T-helper 2 cell (primary cell): ENCODE measurements around the gene HDAC6.
"Not testable (repeated sequence)": the region's sequence is repeated elsewhere in the genome, so short reads cannot be mapped to it uniquely, and the experiment has no call there.

Experiments
- DNase-seq, 5 experiments: peaks; one replicate each; pipeline versions ENCODE4 v3.0.0 to v3.0.0-alpha.2; 2012 to 2022

The HDAC6 gene

GRCh38 chrX:48789366-48790220 lies 12.3 kb upstream of the HDAC6 start:
- peak in 1 of 5 experiments; percentile 49 for DNase-seq

DNA sequence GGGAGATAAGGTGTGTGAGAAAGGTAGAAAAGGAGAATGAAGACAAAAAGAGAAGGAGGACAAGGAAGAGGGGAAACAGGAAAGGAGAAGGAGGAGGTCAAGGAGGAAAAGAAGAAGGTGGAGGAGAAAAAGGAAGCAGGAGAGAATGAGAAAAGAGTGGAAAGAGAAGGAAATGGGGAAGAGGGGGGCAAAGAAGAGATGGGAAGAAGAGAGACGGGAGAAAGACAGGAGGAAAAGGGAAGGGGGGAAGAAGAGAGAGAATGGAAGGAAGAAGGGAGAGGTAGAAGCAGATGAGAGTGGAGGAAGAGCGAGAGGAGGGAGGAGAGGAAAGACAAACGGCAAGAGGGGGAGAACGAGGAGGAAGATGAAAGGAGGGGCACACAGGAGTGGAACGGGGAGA lies 11.4 kb upstream of the HDAC6 start:
- DNase-seq, result no peak

GRCh38 chrX:48791063-48791820 lies 10.6 kb upstream of the HDAC6 start:
- no peak for DNase-seq

DNA sequence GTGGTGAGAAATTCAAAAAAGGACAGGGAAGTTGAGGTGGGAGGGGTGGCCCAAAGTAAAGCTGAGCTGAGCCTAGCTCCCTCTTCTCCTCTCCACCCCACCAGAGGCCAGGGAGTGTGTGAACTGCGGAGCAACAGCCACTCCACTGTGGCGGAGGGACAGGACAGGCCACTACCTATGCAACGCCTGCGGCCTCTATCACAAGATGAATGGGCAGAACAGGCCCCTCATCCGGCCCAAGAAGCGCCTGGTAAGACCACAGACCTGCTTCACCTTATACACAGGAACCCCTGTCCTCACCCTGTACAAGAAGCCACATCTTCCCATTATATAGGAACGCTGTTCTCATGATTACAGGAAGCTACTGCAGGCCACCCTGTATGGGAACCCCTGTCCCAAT lies 9.6 kb upstream of the HDAC6 start:
- no peak for DNase-seq

DNA sequence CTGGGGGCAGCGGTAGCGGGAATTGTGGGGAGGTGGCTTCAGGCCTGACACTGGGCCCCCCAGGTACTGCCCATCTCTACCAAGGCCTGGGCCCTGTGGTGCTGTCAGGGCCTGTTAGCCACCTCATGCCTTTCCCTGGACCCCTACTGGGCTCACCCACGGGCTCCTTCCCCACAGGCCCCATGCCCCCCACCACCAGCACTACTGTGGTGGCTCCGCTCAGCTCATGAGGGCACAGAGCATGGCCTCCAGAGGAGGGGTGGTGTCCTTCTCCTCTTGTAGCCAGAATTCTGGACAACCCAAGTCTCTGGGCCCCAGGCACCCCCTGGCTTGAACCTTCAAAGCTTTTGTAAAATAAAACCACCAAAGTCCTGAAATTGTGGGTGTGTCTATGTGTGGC lies 7.9 kb upstream of the HDAC6 start:
- no peak for DNase-seq

DNA sequence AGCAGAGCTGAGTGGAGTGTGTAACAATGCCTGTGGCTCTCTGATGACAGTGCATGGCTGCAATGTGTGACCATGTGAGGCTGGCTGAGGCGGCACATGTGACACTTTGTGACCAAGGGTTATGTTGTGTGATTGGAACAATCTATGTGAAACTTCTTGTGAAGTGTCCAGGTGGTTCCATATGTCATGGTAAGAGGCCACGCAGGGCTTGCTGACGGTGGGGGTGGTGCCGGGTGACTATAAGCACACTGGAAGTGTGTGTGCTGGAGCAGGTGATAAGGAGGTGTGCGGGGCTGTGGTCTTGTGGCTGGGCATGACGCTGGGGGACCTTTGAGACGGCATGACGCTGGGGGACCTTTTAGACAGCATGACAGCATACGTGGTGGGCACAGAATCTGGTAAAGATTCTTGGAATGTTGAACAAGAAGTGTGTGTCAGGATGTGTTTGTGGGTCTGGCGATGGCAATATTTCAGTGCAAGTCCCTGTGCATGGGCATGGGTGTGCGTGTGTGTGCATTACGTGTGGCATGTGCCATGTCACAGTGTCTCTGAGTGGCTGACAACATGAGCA lies 7.4 kb upstream of the HDAC6 start:
- DNase-seq, result no peak

DNA sequence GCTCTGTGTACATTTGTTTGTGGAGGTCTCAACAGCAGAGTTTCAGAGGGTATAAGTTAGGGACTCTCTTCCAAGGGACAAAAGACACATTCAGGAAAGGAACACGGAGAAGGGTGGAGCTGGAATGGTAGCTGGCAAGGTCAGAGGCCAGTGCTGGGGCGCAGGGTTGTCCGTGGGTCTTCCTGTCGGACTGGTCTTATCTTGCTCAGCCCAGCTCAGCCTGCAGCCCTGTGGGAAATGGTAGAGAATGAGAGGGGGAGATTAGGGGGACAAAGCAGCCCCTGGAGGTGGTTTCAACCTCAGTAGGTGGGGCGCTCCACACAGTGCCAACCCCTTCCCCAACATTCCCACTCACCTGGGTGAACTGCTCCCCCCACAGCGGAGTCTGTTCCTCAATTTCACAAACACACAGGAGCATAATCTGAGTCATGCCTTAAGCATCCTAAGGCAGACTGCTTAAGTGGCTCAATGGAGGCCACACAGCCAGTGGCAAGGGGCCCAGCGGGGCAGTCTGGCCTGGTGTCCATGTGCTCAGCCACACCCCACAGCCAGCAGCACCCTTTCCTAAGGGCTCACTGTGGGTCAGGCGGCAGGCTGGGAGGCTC lies 6.9 kb upstream of the HDAC6 start:
- no peak for DNase-seq

- DNase-seq, result no peak
These were observed 3.5 kb upstream of the HDAC6 start for GRCh38 chrX:48798318-48798717.

- peak in 1 of 5 experiments; percentile 6 for DNase-seq
These were observed 1.1 kb upstream of the HDAC6 start for GRCh38 chrX:48800574-48801279.

- peak in 4 of 5 experiments; percentile 27 to 78 (median 50) for DNase-seq
These were observed 430 bp downstream of the HDAC6 start for GRCh38 chrX:48802089-48802904.

- DNase-seq, result no peak
These were observed 986 bp downstream of the HDAC6 start for GRCh38 chrX:48802905-48803200.

DNA sequence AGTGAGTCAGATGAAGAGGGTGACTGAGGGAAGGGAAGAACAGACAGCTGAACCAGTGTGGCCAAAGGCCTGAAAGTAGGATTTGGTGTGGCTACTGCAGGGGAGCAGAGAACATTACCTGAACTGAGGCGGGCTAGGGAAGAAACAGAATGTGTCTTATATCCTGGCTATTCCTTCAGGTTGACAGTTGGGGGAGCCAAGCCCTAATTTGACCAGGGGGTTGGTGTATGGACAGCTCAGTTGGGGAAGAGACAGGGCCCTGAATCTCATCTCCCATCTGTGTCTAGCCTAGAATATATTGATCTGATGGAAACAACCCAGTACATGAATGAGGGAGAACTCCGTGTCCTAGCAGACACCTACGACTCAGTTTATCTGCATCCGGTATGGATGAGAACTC lies 4.2 kb downstream of the HDAC6 start:
- DNase-seq, result no peak

- DNase-seq, result no peak
These were observed 11.8 kb downstream of the HDAC6 start for GRCh38 chrX:48813644-48814043.

GRCh38 chrX:48814722-48815121 lies 12.9 kb downstream of the HDAC6 start:
- DNase-seq, result no peak

- DNase-seq, result no peak
These were observed 13.4 kb downstream of the HDAC6 start for GRCh38 chrX:48815266-48815665.

DNA sequence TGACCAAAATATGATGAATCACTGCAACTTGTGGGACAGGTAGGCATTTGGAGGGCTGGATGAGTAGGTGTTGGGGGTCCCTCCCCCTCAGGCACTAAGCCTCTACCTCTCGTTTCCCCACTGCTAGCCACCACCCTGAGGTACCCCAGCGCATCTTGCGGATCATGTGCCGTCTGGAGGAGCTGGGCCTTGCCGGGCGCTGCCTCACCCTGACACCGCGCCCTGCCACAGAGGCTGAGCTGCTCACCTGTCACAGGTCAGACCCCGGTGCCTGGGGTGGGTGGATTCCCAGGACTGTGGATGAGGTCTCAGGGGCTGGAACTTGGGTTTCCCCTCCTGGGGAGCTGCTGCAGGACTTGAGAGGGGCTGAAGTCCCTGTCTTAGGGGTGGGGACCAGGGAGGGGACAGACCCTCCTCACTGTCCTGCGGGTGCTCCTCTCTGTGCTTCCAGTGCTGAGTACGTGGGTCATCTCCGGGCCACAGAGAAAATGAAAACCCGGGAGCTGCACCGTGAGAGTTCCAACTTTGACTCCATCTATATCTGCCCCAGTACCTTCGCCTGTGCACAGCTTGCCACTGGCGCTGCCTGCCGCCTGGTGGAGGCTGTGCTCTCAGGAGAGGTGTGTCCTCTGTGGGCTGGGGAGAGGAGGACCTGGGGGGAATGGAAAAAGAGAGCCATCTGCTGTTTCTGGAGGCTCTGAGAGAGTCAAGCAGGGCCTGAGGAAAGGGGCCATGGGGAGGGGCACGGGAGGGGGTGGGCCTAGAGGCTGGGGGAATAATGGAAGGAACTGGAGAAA lies 14.3 kb downstream of the HDAC6 start:
- no peak for DNase-seq

- DNase-seq, result no peak
These were observed 16.2 kb downstream of the HDAC6 start for GRCh38 chrX:48818098-48818497.

DNA sequence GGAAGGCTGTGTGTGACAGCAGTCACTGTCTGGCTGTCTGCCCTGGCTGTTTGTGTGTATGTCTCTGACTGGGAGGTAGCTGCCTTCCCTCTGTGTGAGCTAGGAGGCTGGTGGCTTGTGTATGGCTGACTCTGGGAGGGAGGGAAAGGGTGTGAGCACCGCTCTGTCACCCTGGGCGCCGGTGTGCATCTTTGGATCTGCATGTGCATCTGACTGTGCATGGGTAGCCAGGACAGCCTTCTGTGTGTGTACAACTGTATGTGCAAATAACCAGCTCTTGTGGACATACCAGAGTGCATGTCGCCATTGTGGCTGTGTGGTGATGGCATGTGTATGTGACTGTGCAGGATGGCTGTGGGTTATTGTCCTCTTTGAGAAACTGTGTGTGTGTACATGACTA lies 17.0 kb downstream of the HDAC6 start:
- DNase-seq, result no peak

GRCh38 chrX:48819394-48819793 lies 17.5 kb downstream of the HDAC6 start:
- not testable (repeated sequence) for DNase-seq

- no peak for DNase-seq
These were observed 21.2 kb downstream of the HDAC6 start for GRCh38 chrX:48823053-48823452.

DNA sequence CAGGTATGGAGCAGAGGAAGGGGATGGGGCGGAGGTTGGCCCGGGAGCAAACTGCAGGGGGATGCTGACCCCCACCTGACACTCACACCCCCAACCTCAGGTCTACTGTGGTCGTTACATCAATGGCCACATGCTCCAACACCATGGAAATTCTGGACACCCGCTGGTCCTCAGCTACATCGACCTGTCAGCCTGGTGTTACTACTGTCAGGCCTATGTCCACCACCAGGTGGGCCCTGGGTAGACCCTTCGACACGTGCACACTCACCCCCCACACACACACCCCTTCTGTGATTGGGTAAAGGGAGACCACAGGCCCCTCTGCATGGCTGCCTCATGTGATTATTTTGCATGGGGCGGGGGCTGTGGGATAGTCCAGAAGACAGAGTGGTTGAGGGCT lies 22.2 kb downstream of the HDAC6 start:
- no peak for DNase-seq
